HepG2 (cell line): ENCODE data around the gene ZNF782. TPM values are rescaled to one million over a fixed set of nuclear protein-coding genes. Genes with fewer than 3 reads are reported as not detected.

Experiments
- ATAC-seq: fragments of 200-7000 bp; cut with Tn5 transposase; 3 replicates; pipeline ENCODE4 v1.9.1; 2020; ENCODE audit warnings: mild to moderate bottlenecking, moderate library complexity
- BruUV-seq: library from RNA; stranded (reverse); fragments of 400-500 nt; replicated peaks from 2 replicates; lab custom pipeline; 2021; lab: Mats Ljungman, UMichigan
- CTCF ChIA-PET: fragments of 300-600 bp; formaldehyde crosslinking; extraction: SDS; loops from one replicate; lab custom pipeline; 2021; ENCODE audit warnings: low total read pairs, inconsistent platforms, low intra/inter-chr PET ratio; lab: Yijun Ruan, JAX
- POLR2A ChIA-PET: fragments of 350-600 bp; sonication (Branson Sonifier 250); formaldehyde crosslinking; loops from one replicate; lab custom pipeline; 2020; ENCODE audit warnings: antibody characterized with exemption, inconsistent platforms; lab: Yijun Ruan, JAX
- DNase-seq: peaks from one replicate; pipeline ENCODE4 v3.0.0-alpha.2; 2015; ENCODE audit warnings: low spot score
- FAIRE-seq: peaks from 3 replicates; lab custom pipeline; 2011; peaks lifted over from hg19 to GRCh38; lab: Jason Lieb, UNC
- H2AFZ ChIP-seq: one replicate; pipeline ENCODE4 v1.6.1; 2011; ENCODE audit warnings: low read length, inconsistent platforms
- H3K27ac ChIP-seq: fragments of 300-600 bp; 3 replicates; pipeline ENCODE4 v1.8.0; 2011; ENCODE audit warnings: mixed run types, mild to moderate bottlenecking, mixed read lengths, low read length, inconsistent platforms; ENCODE audit not compliant: insufficient read depth; ENCODE audit errors: extremely low read length
- H3K27me3 ChIP-seq, 2 experiments: fragments of 200-600 bp in 1 of 2; 2 replicates in 1 of 2; 3 replicates in 1 of 2; pipeline versions ENCODE4 v1.6.0 to v1.8.0; 2011; ENCODE audit warnings: low read length in 2 of 2, mild to moderate bottlenecking in 2 of 2, moderate library complexity in 2 of 2, inconsistent platforms in 1 of 2; ENCODE audit not compliant: insufficient read depth in 2 of 2, control insufficient read depth in 1 of 2
- H3K36me3 ChIP-seq, 2 experiments: fragments of 200-600 bp in 1 of 2; replicated peaks in 1 of 2; 2 replicates in 1 of 2; 3 replicates in 1 of 2; pipeline versions ENCODE4 v1.5.1 to v1.8.0; 2011; ENCODE audit warnings: low read length in 2 of 2, inconsistent platforms in 1 of 2; ENCODE audit not compliant: insufficient read depth in 2 of 2, control insufficient read depth in 1 of 2
- H3K4me1 ChIP-seq: 2 replicates; pipeline ENCODE4 v1.5.1; 2012; ENCODE audit warnings: low read length, inconsistent platforms; ENCODE audit not compliant: insufficient read depth
- H3K4me2 ChIP-seq: 2 replicates; pipeline ENCODE4 v1.6.0; 2011; ENCODE audit warnings: low read depth, low read length, inconsistent platforms
- H3K4me3 ChIP-seq, 3 experiments: fragments of 200-600 bp in 1 of 3; sonication (generic), shearing (Covaris generic) in 1 of 3; replicated peaks in 1 of 3; 2 replicates each; pipeline ENCODE4 v1.5.1; 2011 to 2016; ENCODE audit warnings: low read length in 3 of 3, inconsistent platforms in 2 of 3, low read depth in 2 of 3, mild to moderate bottlenecking in 2 of 3, control low read depth in 1 of 3, mixed read lengths in 1 of 3; ENCODE audit not compliant: insufficient read depth in 1 of 3
- H3K79me2 ChIP-seq: one replicate; pipeline ENCODE4 v1.6.1; 2011; ENCODE audit warnings: low read length, inconsistent platforms; ENCODE audit not compliant: insufficient read depth
- H3K9ac ChIP-seq: 2 replicates; pipeline ENCODE4 v1.6.0; 2011; ENCODE audit warnings: mild to moderate bottlenecking, low read depth, low read length, inconsistent platforms; ENCODE audit not compliant: insufficient read depth
- H3K9me3 ChIP-seq: 2 replicates; pipeline ENCODE4 v1.5.1; 2012; ENCODE audit warnings: mild to moderate bottlenecking, low read length
- H4K20me1 ChIP-seq: 2 replicates; pipeline ENCODE4 v1.6.0; 2011; ENCODE audit warnings: inconsistent platforms, mild to moderate bottlenecking, low read length, moderate library complexity; ENCODE audit not compliant: insufficient read depth
- ATF7 ChIP-seq, 2 experiments: fragments of 450-650 bp in 1 of 2; sonication (generic) in 1 of 2; formaldehyde crosslinking in 1 of 2; IDR thresholded peaks; 2 replicates each; pipeline versions ENCODE4 v1.4.0 to v1.6.1; 2016 to 2020; ENCODE audit warnings: antibody characterized with exemption in 1 of 2, mild to moderate bottlenecking in 1 of 2, missing genetic modification reagents in 1 of 2
- CEBPZ ChIP-seq: IDR thresholded peaks from 2 replicates; pipeline ENCODE4 v1.6.1; 2012; ENCODE audit warnings: low read length, improper control_type of control experiment
- ELF4 ChIP-seq: sonication (generic); formaldehyde crosslinking; IDR thresholded peaks from 2 replicates; pipeline ENCODE4 v1.5.0; 2020; ENCODE audit warnings: missing genetic modification reagents, mild to moderate bottlenecking, moderate library complexity, borderline replicate concordance
- SP5 ChIP-seq: IDR thresholded peaks from 2 replicates; pipeline ENCODE4 v1.6.1; 2016; ENCODE audit warnings: low read depth, borderline replicate concordance
- ZNF644 ChIP-seq: IDR thresholded peaks from 2 replicates; pipeline ENCODE4 v1.6.1; 2016; ENCODE audit warnings: low read depth
- ZNF781 ChIP-seq: sonication (generic); formaldehyde crosslinking; IDR thresholded peaks from 2 replicates; pipeline ENCODE4 v1.5.1; 2020; ENCODE audit warnings: borderline replicate concordance, mild to moderate bottlenecking, missing genetic modification reagents; ENCODE audit errors: not compliant biosample characterization
- ZNF878 ChIP-seq: sonication (generic); formaldehyde crosslinking; IDR thresholded peaks from 2 replicates; pipeline ENCODE4 v1.8.1; 2023; ENCODE audit warnings: mild to moderate bottlenecking, missing genetic modification reagents, moderate library complexity
- WGBS: methylation state at CpG from one replicate; pipeline ENCODE4 v1.1.6; 2017; ENCODE audit warnings: low lambda C conversion rate; 5-methylcytosine and 5-hydroxymethylcytosine counted together
- in situ Hi-C: cut with HindIII; loops from 2 replicates; pipeline ENCODE4 v1.10.0; 2017; ENCODE audit warnings: low pct_unique_long_range_greater_than_20kb; ENCODE audit not compliant: extremely low pct_ligation_motif_present
- intact Hi-C: fragments of 100-400 bp; cut with micrococcal nuclease; formaldehyde crosslinking; loops from one replicate; pipeline ENCODE4 v1.10.0; 2022; ENCODE audit not compliant: unreplicated experiment
- polyA plus RNA-seq, 8 experiments: library from polyadenylated mRNA; depleted of rRNA in 3 of 8; stranded (reverse) in 7 of 8; unstranded in 1 of 8; fragments of >200 nt; fragmentation: Illumina TruSeq in 4 of 8; extraction: Trizol in 4 of 8; gene quantifications; 2 replicates each; pipeline versions ENCODE4 v1.2.1 to v1.2.3, GENCODE V29; 2011 to 2016; ENCODE audit warnings: low read depth in 4 of 8, missing spikeins in 1 of 8, mixed read lengths in 1 of 8; ENCODE audit not compliant: insufficient read depth in 1 of 8
- total RNA-seq, 5 experiments: library from RNA; depleted of rRNA; stranded (reverse); fragments of >200 nt; fragmentation: Illumina TruSeq; extraction: Trizol; gene quantifications; 2 replicates each; pipeline ENCODE4 v1.2.3, GENCODE V29; 2016; ENCODE audit warnings: low read depth in 1 of 5

ZNF782 gene
- total and polyA plus RNA-seq, 2 of the 13 experiments (the other 11 are each of a cell fraction or from before 2014, with no cell fraction given), result 1.4 to 4.9 TPM

GRCh38 chr9:96874201-96874785, 20.0 kb upstream of the ZNF782 start:
- WGBS, result 92% methylated on average over 6 of the region's 7 CpGs
- Histone ChIP-seq H3K4me3 (no peak overlapping the region), H3K9me3 (no peaks in the 10 kb centered on the region), H3K9ac (no peak overlapping the region), H3K4me2 (peak overlapping the region; percentile 93; the same call in 1 of the 2 replicates), H3K27ac (no peak overlapping the region), H3K79me2 (no peaks in the 10 kb centered on the region), H3K4me1 (peaks cover 18% of the 10 kb centered on the region), H4K20me1 (no peaks in the 10 kb centered on the region), H3K36me3 (no peaks in the 10 kb centered on the region), H3K27me3 (no peaks in the 10 kb centered on the region; a peak in 1 of 5 replicates), H2AFZ (no peak overlapping the region)
- DNase-seq (no peak), ATAC-seq (no peak), FAIRE-seq (no peak)
- intact Hi-C loops, result no loop called here
- CTCF ChIA-PET, result no interaction called here
- no TSS peak for BruUV-seq
- in situ Hi-C loops, result loop anchor here (25.0 kb wide), 1 partner anchor 738 kb away; no protein-coding TSS in a partner anchor
- POLR2A ChIA-PET, result interaction anchor here (1.6 to 3.2 kb wide), 3 partner anchors 16 to 759 kb away, joined by 11 to 59 read pairs (median 13); partner anchors contain the start of genes NCBP1, TSTD2 and ZNF782
- TF ChIP-seq ATF7 (IDR thresholded peaks at IDR 0.05) (peak; percentile 22; the same call in 1 of the 2 replicates), ATF7 (CRISPR knock-in tag; IDR thresholded peaks at IDR 0.05) (no peak), CEBPZ (no peak), ELF4 (CRISPR knock-in tag) (no peak), ZNF781 (CRISPR knock-in tag) (no peak), SP5 (CRISPR knock-in tag) (no peak), ZNF644 (CRISPR knock-in tag) (no peak), ZNF878 (CRISPR knock-in tag) (no peak)
